NCI-H345 (cell line): ENCODE results near the gene NOC3L.
A peak's percentile ranks its signal among the peaks of the same experiment; 100 is the strongest.
"Not testable (repeated sequence)": the region's sequence is repeated elsewhere in the genome, so short reads cannot be mapped to it uniquely, and the experiment has no call there.

Experiments used
- DNase-seq: peaks from one replicate; lab custom pipeline; 2025; lab: John Stamatoyannopoulos, UW

NOC3L gene

GRCh38 chr10:94363251-94363565, 469 bp upstream of the NOC3L start:
- DNase-seq, result no peak

GRCh38 chr10:94361171-94361794, 1.5 kb downstream of the NOC3L start:
- no peak for DNase-seq

- no peak for DNase-seq
Measured at GRCh38 chr10:94358480-94358879, 4.3 kb downstream of the NOC3L start.

- DNase-seq, result no peak
Measured at GRCh38 chr10:94357193-94357592, 5.5 kb downstream of the NOC3L start.

GRCh38 chr10:94355841-94356240, 6.9 kb downstream of the NOC3L start:
- DNase-seq, result no peak

- no peak for DNase-seq
Measured at GRCh38 chr10:94353336-94353735, 9.4 kb downstream of the NOC3L start.

- no peak for DNase-seq
Measured at GRCh38 chr10:94351089-94351488, 11.7 kb downstream of the NOC3L start.

GRCh38 chr10:94350500-94350899, 12.2 kb downstream of the NOC3L start:
- not testable (repeated sequence) for DNase-seq

GRCh38 chr10:94349327-94349726, 13.4 kb downstream of the NOC3L start:
- DNase-seq, result no peak

GRCh38 chr10:94344522-94345122, 18.1 kb downstream of the NOC3L start:
- no peak for DNase-seq

GRCh38 chr10:94343151-94343550, 19.6 kb downstream of the NOC3L start:
- no peak for DNase-seq

GRCh38 chr10:94334857-94335256, 27.9 kb downstream of the NOC3L start:
- no peak for DNase-seq

GRCh38 chr10:94333051-94333450, 29.7 kb downstream of the NOC3L start:
- no peak for DNase-seq

- no peak for DNase-seq
Measured at GRCh38 chr10:94328613-94329012, 34.1 kb downstream of the NOC3L start.

GRCh38 chr10:94327649-94328048, 35.1 kb downstream of the NOC3L start:
- no peak for DNase-seq

- DNase-seq, result no peak
Measured at GRCh38 chr10:94324609-94325233, 38.0 kb downstream of the NOC3L start.

- DNase-seq, result peak; percentile 49
Measured at GRCh38 chr10:94320285-94320914, 42.3 kb downstream of the NOC3L start.

- no peak for DNase-seq
Measured at GRCh38 chr10:94316560-94316959, 46.2 kb downstream of the NOC3L start.

- no peak for DNase-seq
Measured at GRCh38 chr10:94315975-94316464, 46.7 kb downstream of the NOC3L start.

- no peak for DNase-seq
Measured at GRCh38 chr10:94315024-94315451, 47.7 kb downstream of the NOC3L start.

GRCh38 chr10:94310369-94310768, 52.4 kb downstream of the NOC3L start:
- DNase-seq, result no peak

GRCh38 chr10:94308866-94309265, 53.9 kb downstream of the NOC3L start:
- no peak for DNase-seq

GRCh38 chr10:94307046-94307615, 55.6 kb downstream of the NOC3L start:
- no peak for DNase-seq
